ENCODE data around the gene DAD1.
A peak's percentile ranks its signal among the peaks of the same experiment; 100 is the strongest.

DAD1 gene

GRCh38 chr14:22602862-22603261 lies 13.8 kb upstream of the DAD1 start:
- Histone ChIP-seq H3K9me3 (no peaks in the 10 kb centered on the region), H3K27me3 (no peaks in the 10 kb centered on the region), H3K36me3 (peaks cover 64 to 66% (median 65%) of the 10 kb centered on the region in 3 donors), H3K4me3 (no peak overlapping the region), H3K27ac (no peak overlapping the region), H3K4me1 (peaks cover 0 to 26% (median 15%) of the 10 kb centered on the region in 4 donors)
- TF ChIP-seq CTCF (IDR thresholded peaks at IDR 0.05) = no peak
- DNase-seq = no peak
- intact Hi-C loops (cut with DNase I; ENCODE audit: low total_unique reads) = no loop called here

GRCh38 chr14:22601996-22602395 lies 13.0 kb upstream of the DAD1 start:
- TF ChIP-seq CTCF (IDR thresholded peaks at IDR 0.05) = no peak
- intact Hi-C loops (cut with DNase I; ENCODE audit: low total_unique reads) = no loop called here
- Histone ChIP-seq H3K4me1 (peaks cover 0 to 32% (median 18%) of the 10 kb centered on the region in 4 donors), H3K27ac (no peak overlapping the region), H3K36me3 (peaks cover 55 to 57% (median 57%) of the 10 kb centered on the region in 3 donors), H3K9me3 (no peaks in the 10 kb centered on the region), H3K27me3 (no peaks in the 10 kb centered on the region), H3K4me3 (no peak overlapping the region)
- no peak for DNase-seq

DNA sequence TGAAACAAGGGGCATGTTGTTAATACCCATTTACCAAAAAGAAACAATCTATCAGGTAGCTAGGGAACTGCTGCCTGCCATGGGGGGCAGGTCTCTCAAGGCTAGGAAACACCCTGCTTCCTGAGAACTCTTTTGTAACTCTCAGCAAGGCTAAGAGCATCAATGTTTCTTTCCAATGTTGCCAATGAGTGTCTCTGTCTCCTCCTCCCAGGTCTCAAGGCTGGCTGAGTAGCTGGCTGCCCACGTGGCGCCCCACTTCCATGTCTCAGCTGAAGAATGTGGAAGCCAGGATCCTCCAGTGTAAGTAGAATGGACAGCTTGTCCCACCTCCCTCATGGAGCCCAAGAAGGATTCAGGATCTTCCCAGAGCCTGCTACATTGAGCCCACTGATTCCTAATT lies 12.4 kb upstream of the DAD1 start:
- intact Hi-C loops (cut with DNase I; ENCODE audit: low total_unique reads) = no loop called here
- H3K27ac ChIP-seq = no peak overlapping the region
- TF ChIP-seq CTCF (IDR thresholded peaks at IDR 0.05) = no peak
- DNase-seq = no peak
- H3K9me3 ChIP-seq = no peaks in the 10 kb centered on the region
- peaks cover 50 to 52% (median 51%) of the 10 kb centered on the region in 3 donors for H3K36me3 ChIP-seq
- H3K27me3 ChIP-seq = no peaks in the 10 kb centered on the region
- no peak overlapping the region for H3K4me3 ChIP-seq
- H3K4me1 ChIP-seq = peaks cover 0 to 32% (median 18%) of the 10 kb centered on the region in 4 donors

GRCh38 chr14:22600027-22600426 lies 11.0 kb upstream of the DAD1 start:
- Histone ChIP-seq H3K27me3 (no peaks in the 10 kb centered on the region), H3K36me3 (peaks cover 36 to 38% (median 37%) of the 10 kb centered on the region in 3 donors), H3K27ac (peak overlapping the region in 1 of 2 donors; percentile 93), H3K4me3 (no peak overlapping the region), H3K4me1 (peaks cover 0 to 32% (median 18%) of the 10 kb centered on the region in 4 donors), H3K9me3 (no peaks in the 10 kb centered on the region)
- TF ChIP-seq CTCF (IDR thresholded peaks at IDR 0.05) = no peak
- intact Hi-C loops (cut with DNase I; ENCODE audit: low total_unique reads) = no loop called here
- no peak for DNase-seq

GRCh38 chr14:22599349-22599748 lies 10.3 kb upstream of the DAD1 start:
- no peak for DNase-seq
- peak overlapping the region; percentile 74 to 88 for H3K4me3 ChIP-seq
- no peaks in the 10 kb centered on the region for H3K9me3 ChIP-seq
- intact Hi-C loops (cut with DNase I; ENCODE audit: low total_unique reads) = no loop called here
- H3K36me3 ChIP-seq = peaks cover 29 to 31% (median 30%) of the 10 kb centered on the region in 3 donors
- H3K4me1 ChIP-seq = peaks cover 0 to 32% (median 18%) of the 10 kb centered on the region in 4 donors
- no peaks in the 10 kb centered on the region for H3K27me3 ChIP-seq
- no peak for TF ChIP-seq CTCF (IDR thresholded peaks at IDR 0.05)
- peak overlapping the region; percentile 85 to 93 for H3K27ac ChIP-seq

- Histone ChIP-seq H3K27me3 (no peaks in the 10 kb centered on the region), H3K9me3 (no peaks in the 10 kb centered on the region), H3K27ac (peak overlapping the region; percentile 85 to 93), H3K4me1 (peaks cover 0 to 32% (median 18%) of the 10 kb centered on the region in 4 donors), H3K4me3 (peak overlapping the region; percentile 74 to 88), H3K36me3 (peaks cover 24 to 26% (median 26%) of the 10 kb centered on the region in 3 donors)
- peak; percentile 49 to 74 for DNase-seq
- intact Hi-C loops (cut with DNase I; ENCODE audit: low total_unique reads) = no loop called here
- peak; percentile 36 to 43 for TF ChIP-seq CTCF (IDR thresholded peaks at IDR 0.05)
Observed at GRCh38 chr14:22598896-22599244, 9.8 kb upstream of the DAD1 start.
